AG09309 (cell line): Measurements from ENCODE around the gene ST6GALNAC1.

ENCODE experiments used
- DNase-seq: peaks from one replicate; pipeline ENCODE4 v3.0.0-alpha.2; 2010; ENCODE audit warnings: low read depth
- H3K4me3 ChIP-seq: 2 replicates; pipeline ENCODE4 v1.5.1; 2011; ENCODE audit warnings: mild to moderate bottlenecking, low read depth, low read length, moderate library complexity; ENCODE audit not compliant: control insufficient read depth
- CTCF ChIP-seq: IDR thresholded peaks from 2 replicates; pipeline ENCODE4 v1.5.1; 2011; ENCODE audit warnings: mild to moderate bottlenecking, low read depth, low read length, inconsistent platforms; ENCODE audit not compliant: insufficient read depth, control insufficient read depth; ENCODE audit errors: missing control alignments

The ST6GALNAC1 gene

GRCh38 chr17:76643553-76644148 lies at the start of gene ST6GALNAC1:
Gene ST6GALNAC1 (minus strand): TSS chr17:76643757. CDS start chr17:76643638, 119 bp downstream.
- H3K4me3 ChIP-seq = no peak within 1 kb of the TSS
- no peak for TF ChIP-seq CTCF
- DNase-seq = no peak

GRCh38 chr17:76691379-76692191 lies 48.0 kb upstream of the ST6GALNAC1 start:
- TF ChIP-seq CTCF = no peak
- no peak for DNase-seq
- no peak overlapping the region for H3K4me3 ChIP-seq

- TF ChIP-seq CTCF = no peak
- no peak for DNase-seq
- H3K4me3 ChIP-seq = no peak overlapping the region
Measured at GRCh38 chr17:76690596-76691280, 47.2 kb upstream of the ST6GALNAC1 start.

GRCh38 chr17:76689859-76690258 lies 46.3 kb upstream of the ST6GALNAC1 start:
- no peak for DNase-seq
- no peak overlapping the region for H3K4me3 ChIP-seq
- no peak for TF ChIP-seq CTCF

- TF ChIP-seq CTCF = no peak
- H3K4me3 ChIP-seq = no peak overlapping the region
- DNase-seq = no peak
Measured at GRCh38 chr17:76688165-76688622, 44.6 kb upstream of the ST6GALNAC1 start.

- no peak overlapping the region for H3K4me3 ChIP-seq
- no peak for TF ChIP-seq CTCF
- DNase-seq = no peak
Measured at GRCh38 chr17:76687298-76688164, 44.0 kb upstream of the ST6GALNAC1 start.
